GM23248 (cell line): ENCODE results near the gene SPOP.

ENCODE experiments used
- EZH2 ChIP-seq: fragments of 200-600 bp; sonication (generic); IDR thresholded peaks from 2 replicates; pipeline ENCODE4 v1.6.1; 2018; ENCODE audit warnings: antibody characterized with exemption, mild to moderate bottlenecking; ENCODE audit not compliant: insufficient read depth, poor library complexity, severe bottlenecking
- EZH2phosphoT487 ChIP-seq: fragments of 200-600 bp; sonication (generic); IDR thresholded peaks from 2 replicates; pipeline ENCODE4 v1.6.1; 2018; ENCODE audit warnings: antibody characterized with exemption, moderate library complexity, mild to moderate bottlenecking, low read depth; ENCODE audit not compliant: insufficient read depth

GRCh38 chr17:49600949-49601348 is 76.9 kb downstream of the SPOP start:
- TF ChIP-seq EZH2phosphoT487 = no peak
- no peak for TF ChIP-seq EZH2
